ENCODE data around the gene CLCC1. TPM values are rescaled to one million over a fixed set of nuclear protein-coding genes. Genes with fewer than 3 reads are reported as not detected.
"Not testable (repeated sequence)": the region's sequence is repeated elsewhere in the genome, so short reads cannot be mapped to it uniquely, and the experiment has no call there.

The CLCC1 gene
- total RNA-seq, 2 donors from 2014 or later: 15.1 to 15.5 TPM

DNA sequence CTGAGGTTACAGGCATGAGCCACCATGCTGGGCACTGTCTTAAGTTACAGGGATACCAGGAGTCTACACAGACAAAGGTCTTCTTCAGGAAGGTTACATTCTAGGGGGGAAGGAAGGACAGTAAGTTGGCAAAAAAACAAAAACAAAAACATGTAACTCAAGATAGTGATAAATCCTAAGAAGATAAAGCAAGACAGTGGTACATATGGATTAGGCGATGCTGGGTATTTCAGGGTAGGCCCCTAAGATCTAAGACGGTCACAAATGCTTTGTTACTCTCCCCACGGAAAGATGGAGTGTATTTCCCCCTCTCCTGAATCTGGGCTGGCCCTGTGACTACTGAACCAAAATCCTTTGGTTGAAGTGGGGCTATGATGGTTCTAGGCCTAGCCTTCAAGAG lies 8.2 kb downstream of the CLCC1 start:
- H3K27ac Mint-ChIP-seq: no peak overlapping the region
- H3K4me1 Mint-ChIP-seq: peaks cover 37% of the 10 kb centered on the region
- H3K4me3 Mint-ChIP-seq: no peak overlapping the region
- no peaks in the 10 kb centered on the region for H3K9me3 ChIP-seq (ENCODE audit: control insufficient read depth, low read length, poor library complexity, severe bottlenecking)
- peaks cover 11% of the 10 kb centered on the region for H3K36me3 Mint-ChIP-seq (ENCODE audit: low read depth)
- no peaks in the 10 kb centered on the region for H3K27me3 Mint-ChIP-seq
- DNase-seq (no peak), ATAC-seq (no peak)

- peaks cover 39% of the 10 kb centered on the region for H3K4me1 Mint-ChIP-seq
- DNase-seq (no peak), ATAC-seq (no peak)
- H3K4me3 Mint-ChIP-seq: no peak overlapping the region
- H3K9me3 ChIP-seq (ENCODE audit: control insufficient read depth, low read length, poor library complexity, severe bottlenecking): no peaks in the 10 kb centered on the region
- no peaks in the 10 kb centered on the region for H3K27me3 Mint-ChIP-seq
- peak overlapping the region; percentile 37 for H3K27ac Mint-ChIP-seq
- peaks cover 13% of the 10 kb centered on the region for H3K36me3 Mint-ChIP-seq (ENCODE audit: low read depth)
Observed at GRCh38 chr1:108953452-108953851, 9.8 kb downstream of the CLCC1 start.

- DNase-seq (no peak), ATAC-seq (no peak)
- H3K9me3 ChIP-seq (ENCODE audit: control insufficient read depth, low read length, poor library complexity, severe bottlenecking): no peaks in the 10 kb centered on the region
- Mint-ChIP-seq H3K4me3 (no peak overlapping the region), H3K27me3 (no peaks in the 10 kb centered on the region), H3K4me1 (peaks cover 30% of the 10 kb centered on the region), H3K27ac (no peak overlapping the region), H3K36me3 (ENCODE audit: low read depth) (peaks cover 10% of the 10 kb centered on the region)
Observed at GRCh38 chr1:108951242-108951641, 12.0 kb downstream of the CLCC1 start.

DNA sequence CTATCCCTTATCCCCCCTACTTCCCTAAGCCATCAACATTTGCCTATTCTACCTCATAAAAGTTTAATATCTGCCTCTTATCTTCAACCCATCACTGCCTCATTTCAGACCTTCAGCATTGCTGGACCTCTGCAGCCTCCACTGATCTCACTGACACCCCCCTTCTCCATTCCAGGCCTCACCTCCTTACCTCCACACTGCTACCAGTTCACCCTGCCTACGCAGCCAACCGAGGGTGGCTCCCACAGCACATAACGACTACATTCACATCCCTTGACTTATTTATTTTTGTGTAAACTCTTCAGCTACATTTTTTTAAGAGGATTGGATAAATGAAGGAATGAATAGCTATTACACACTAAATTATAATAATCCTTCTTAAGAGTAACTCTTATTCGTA lies 14.2 kb downstream of the CLCC1 start:
- no peaks in the 10 kb centered on the region for H3K9me3 ChIP-seq (ENCODE audit: control insufficient read depth, low read length, poor library complexity, severe bottlenecking)
- ATAC-seq: no peak
- Mint-ChIP-seq H3K4me3 (no peak overlapping the region), H3K4me1 (peaks cover 19% of the 10 kb centered on the region), H3K36me3 (ENCODE audit: low read depth) (peaks cover 6% of the 10 kb centered on the region), H3K27me3 (no peaks in the 10 kb centered on the region), H3K27ac (peak overlapping the region; percentile 53)
- DNase-seq: no peak

DNA sequence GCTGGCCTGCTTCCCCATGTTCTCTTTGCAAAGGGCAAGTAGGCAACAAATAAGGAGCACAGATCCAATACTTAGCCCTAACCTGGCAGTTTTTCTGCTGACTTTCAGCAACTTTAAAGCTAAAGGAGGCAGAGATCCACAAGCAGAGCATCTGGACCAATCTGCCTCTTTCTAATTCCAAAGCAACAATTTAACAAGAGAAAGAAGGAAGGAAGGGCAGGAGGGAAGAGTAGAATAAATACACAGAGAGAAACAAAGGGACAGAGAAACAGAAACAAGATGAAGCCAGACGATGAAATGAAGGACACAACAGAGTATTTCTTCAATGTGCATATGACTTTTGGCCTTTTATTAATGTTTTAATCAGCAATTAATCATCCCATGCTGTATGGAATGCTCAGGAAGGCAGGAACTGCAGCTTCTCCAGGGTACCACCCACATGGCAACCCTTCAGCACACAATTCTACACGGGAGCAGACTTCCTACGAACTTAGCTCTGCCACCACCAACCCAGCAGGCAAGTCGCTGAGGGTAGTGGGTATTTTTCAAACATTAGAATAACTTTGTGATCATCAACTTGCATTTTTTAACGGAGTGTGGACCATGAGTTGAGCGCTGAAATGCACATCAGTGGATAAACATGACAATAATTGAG lies 15.3 kb downstream of the CLCC1 start:
- H3K9me3 ChIP-seq (ENCODE audit: control insufficient read depth, low read length, poor library complexity, severe bottlenecking): no peaks in the 10 kb centered on the region
- H3K4me3 Mint-ChIP-seq: no peak overlapping the region
- peak overlapping the region; percentile 81 for H3K27ac Mint-ChIP-seq
- peaks cover 14% of the 10 kb centered on the region for H3K4me1 Mint-ChIP-seq
- no peak for DNase-seq
- peaks cover 6% of the 10 kb centered on the region for H3K36me3 Mint-ChIP-seq (ENCODE audit: low read depth)
- H3K27me3 Mint-ChIP-seq: no peaks in the 10 kb centered on the region
- no peak for ATAC-seq

DNA sequence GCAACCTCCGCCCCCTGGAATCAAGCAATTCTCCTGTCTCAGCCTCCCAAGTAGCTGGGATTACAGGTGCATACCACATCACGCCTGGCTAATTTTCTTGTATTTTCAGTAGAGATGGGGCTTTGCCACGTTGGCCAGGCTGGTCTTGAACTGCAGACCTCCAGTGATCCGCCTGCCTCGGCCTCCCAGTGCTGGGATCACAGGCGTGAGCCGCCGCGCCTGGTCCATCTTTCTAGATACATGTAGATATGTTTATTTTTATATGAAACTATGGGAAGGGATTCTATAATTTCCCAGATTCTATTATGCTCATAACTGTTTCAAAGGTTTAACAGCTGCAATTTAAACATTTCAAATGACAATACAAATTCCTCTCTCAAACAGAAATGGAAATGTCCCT lies 27.1 kb downstream of the CLCC1 start:
- Mint-ChIP-seq H3K36me3 (ENCODE audit: low read depth) (peaks cover 4% of the 10 kb centered on the region), H3K4me1 (peaks cover 2% of the 10 kb centered on the region), H3K27me3 (no peaks in the 10 kb centered on the region), H3K27ac (no peak overlapping the region), H3K4me3 (no peak overlapping the region)
- no peaks in the 10 kb centered on the region for H3K9me3 ChIP-seq (ENCODE audit: control insufficient read depth, low read length, poor library complexity, severe bottlenecking)
- ATAC-seq: no peak
- DNase-seq: no peak

DNA sequence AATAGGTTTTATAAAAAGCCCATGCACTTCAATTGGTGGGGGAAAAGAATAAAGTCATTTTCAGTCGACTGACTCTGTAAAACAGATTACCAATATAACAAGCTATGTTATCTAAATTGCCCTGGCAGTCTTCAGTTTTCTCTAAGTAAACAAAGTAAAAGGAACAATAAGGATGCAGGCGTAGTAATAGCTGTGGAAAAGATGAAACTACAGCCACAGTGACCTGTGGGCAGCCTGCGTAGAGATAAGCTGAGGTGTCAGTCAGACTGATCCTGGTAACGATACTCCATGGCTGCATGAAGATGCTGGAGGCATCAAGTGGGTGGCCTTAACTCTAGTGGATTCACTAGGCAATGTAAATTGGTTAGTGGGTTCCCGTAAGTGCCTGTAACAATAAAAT lies 29.3 kb downstream of the CLCC1 start:
- no peak for ATAC-seq

DNA sequence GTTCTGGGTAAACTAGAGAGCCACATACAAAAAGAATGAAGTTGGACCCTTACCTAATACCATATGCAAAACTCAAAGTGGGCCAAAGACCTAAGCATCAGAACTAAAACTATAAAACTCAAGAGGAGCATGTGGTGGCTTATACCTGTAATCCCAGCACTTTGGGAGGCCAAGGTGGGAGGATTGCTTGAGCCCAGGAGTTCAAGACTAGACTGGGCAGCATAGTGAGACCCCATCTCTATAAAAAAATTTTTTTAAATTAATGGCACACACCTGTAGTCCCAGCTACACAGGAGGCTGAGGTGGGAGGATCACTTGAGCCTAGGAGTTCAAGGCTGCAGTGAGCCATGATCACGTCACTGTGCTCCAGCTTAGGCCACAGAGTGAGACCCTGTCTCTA lies 35.7 kb downstream of the CLCC1 start:
- not testable (repeated sequence) for H3K27ac Mint-ChIP-seq; ATAC-seq; H3K4me1 Mint-ChIP-seq; H3K27me3 Mint-ChIP-seq; H3K36me3 Mint-ChIP-seq (ENCODE audit: low read depth); H3K9me3 ChIP-seq (ENCODE audit: control insufficient read depth, low read length, poor library complexity, severe bottlenecking); H3K4me3 Mint-ChIP-seq; DNase-seq

More for the DNA sequence above, 29.3 kb downstream of the CLCC1 start:
- Mint-ChIP-seq H3K27ac (no peak overlapping the region), H3K36me3 (ENCODE audit: low read depth) (peaks cover 6% of the 10 kb centered on the region), H3K4me3 (no peak overlapping the region), H3K4me1 (peaks cover 2% of the 10 kb centered on the region), H3K27me3 (no peaks in the 10 kb centered on the region)
- no peaks in the 10 kb centered on the region for H3K9me3 ChIP-seq (ENCODE audit: control insufficient read depth, low read length, poor library complexity, severe bottlenecking)
- DNase-seq: no peak

- H3K9me3 ChIP-seq (ENCODE audit: control insufficient read depth, low read length, poor library complexity, severe bottlenecking): no peaks in the 10 kb centered on the region
- H3K27ac Mint-ChIP-seq: no peak overlapping the region
- H3K36me3 Mint-ChIP-seq (ENCODE audit: low read depth): peaks cover 7% of the 10 kb centered on the region
- ATAC-seq (no peak), DNase-seq (no peak)
- H3K4me1 Mint-ChIP-seq: no peaks in the 10 kb centered on the region
- no peak overlapping the region for H3K4me3 Mint-ChIP-seq
- H3K27me3 Mint-ChIP-seq: no peaks in the 10 kb centered on the region
Observed at GRCh38 chr1:108925920-108926319, 37.4 kb downstream of the CLCC1 start.

GRCh38 chr1:108916788-108917187 lies 46.5 kb downstream of the CLCC1 start:
- no peaks in the 10 kb centered on the region for H3K9me3 ChIP-seq (ENCODE audit: control insufficient read depth, low read length, poor library complexity, severe bottlenecking)
- H3K36me3 Mint-ChIP-seq (ENCODE audit: low read depth): no peaks in the 10 kb centered on the region
- H3K27me3 Mint-ChIP-seq: no peaks in the 10 kb centered on the region
- ATAC-seq (no peak), DNase-seq (no peak)
- no peak overlapping the region for H3K4me3 Mint-ChIP-seq
- no peak overlapping the region for H3K27ac Mint-ChIP-seq
- no peaks in the 10 kb centered on the region for H3K4me1 Mint-ChIP-seq

Other genes with a start within 250 kb of the CLCC1 start
- gene STXBP3, start 216.8 kb downstream of the CLCC1 start, total RNA-seq: 10 to 100 TPM; 56.4 to 61.8 TPM
- gene AKNAD1, start 106.4 kb downstream of the CLCC1 start, total RNA-seq: not detected
- gene GPSM2, start 86.5 kb downstream of the CLCC1 start, total RNA-seq: 1 to 10 TPM in 1 of 2 donors, under 1 TPM in 1; 0.75 to 1.5 TPM
- gene WDR47, start 78.6 kb upstream of the CLCC1 start, total RNA-seq: 10 to 100 TPM; 13.2 to 19.0 TPM
- gene TAF13, start 112.5 kb upstream of the CLCC1 start, total RNA-seq: 10 to 100 TPM; 24.3 to 32.9 TPM
- gene TMEM167B, start 127.3 kb upstream of the CLCC1 start, total RNA-seq: 10 to 100 TPM; 63.4 to 70.8 TPM
- 10 to 100 TPM; 27.8 to 30.6 TPM for gene ELAPOR1, start 150.6 kb upstream of the CLCC1 start, total RNA-seq

Data from T-helper 17 cell (primary cell).